PC-3 (cell line): ENCODE results near the gene S100A7A. TPM values are rescaled to one million over a fixed set of nuclear protein-coding genes. Genes with fewer than 3 reads are reported as not detected.

Experiments
- ATAC-seq: fragments of 200-7000 bp; cut with Tn5 transposase; 2 replicates; pipeline ENCODE4 v1.9.1; 2020; ENCODE audit warnings: mild to moderate bottlenecking, moderate library complexity
- BruUV-seq: library from RNA; stranded (reverse); fragments of 400-500 nt; replicated peaks from 2 replicates; lab custom pipeline; 2021; lab: Mats Ljungman, UMichigan
- CTCF ChIA-PET: fragments of 300-600 bp; sonication (Branson Sonifier 250); formaldehyde crosslinking; loops from one replicate; lab custom pipeline; 2022; ENCODE audit warnings: antibody characterized with exemption; lab: Charles Lee
- POLR2A ChIA-PET: fragments of 300-600 bp; sonication (Branson Sonifier 250); formaldehyde crosslinking; loops from one replicate; lab custom pipeline; 2022; ENCODE audit warnings: antibody characterized with exemption; ENCODE audit not compliant: unreplicated experiment; lab: Charles Lee
- DNase-seq: peaks from one replicate; pipeline ENCODE4 v3.0.0-alpha.2; 2015
- H2AFZ ChIP-seq: fragments of 300-600 bp; sonication (generic); 2 replicates; pipeline ENCODE4 v1.6.0; 2016; ENCODE audit warnings: antibody characterized with exemption, low read length
- H3F3A ChIP-seq: fragments of 300-600 bp; sonication (generic); one replicate; pipeline ENCODE4 v1.6.0; 2017; ENCODE audit warnings: antibody characterized with exemption, low read length, control low read depth, mild to moderate bottlenecking; ENCODE audit not compliant: unreplicated experiment
- H3K27ac ChIP-seq: fragments of 300-600 bp; sonication (generic); 2 replicates; pipeline ENCODE4 v1.5.1; 2016; ENCODE audit warnings: mild to moderate bottlenecking, low read length
- H3K27me3 ChIP-seq: fragments of 300-600 bp; sonication (generic); 2 replicates; pipeline ENCODE4 v1.6.1; 2016; ENCODE audit warnings: low read length, mixed read lengths
- H3K36me3 ChIP-seq: fragments of 300-600 bp; sonication (generic); 2 replicates; pipeline ENCODE4 v1.6.1; 2016; ENCODE audit warnings: low read depth, mixed run types, low read length, mixed read lengths
- H3K4me1 ChIP-seq: fragments of 300-600 bp; sonication (generic); 2 replicates; pipeline ENCODE4 v1.5.1; 2016; ENCODE audit warnings: low read length; ENCODE audit not compliant: insufficient read depth
- H3K4me2 ChIP-seq: fragments of 300-600 bp; sonication (generic); 2 replicates; pipeline ENCODE4 v1.6.0; 2016; ENCODE audit warnings: low read length
- H3K4me3 ChIP-seq: fragments of 300-600 bp; sonication (generic); 2 replicates; pipeline ENCODE4 v1.5.1; 2016; ENCODE audit warnings: mild to moderate bottlenecking, low read length, mixed read lengths
- H3K79me2 ChIP-seq: fragments of 300-600 bp; sonication (generic); 2 replicates; pipeline ENCODE4 v1.6.1; 2017; ENCODE audit warnings: low read length, mixed read lengths
- H3K9ac ChIP-seq: fragments of 300-600 bp; sonication (generic); 2 replicates; pipeline ENCODE4 v1.6.0; 2016; ENCODE audit warnings: mild to moderate bottlenecking, low read length
- H3K9me2 ChIP-seq: fragments of 300-600 bp; sonication (generic); replicated peaks from 2 replicates; pipeline ENCODE4 v1.6.1; 2016; ENCODE audit warnings: mixed run types, low read length, mixed read lengths
- H3K9me3 ChIP-seq: fragments of 300-600 bp; sonication (generic); 2 replicates; pipeline ENCODE4 v1.6.1; 2016; ENCODE audit warnings: low read length, mixed read lengths
- H4K20me1 ChIP-seq: fragments of 300-600 bp; sonication (generic); 2 replicates; pipeline ENCODE4 v1.6.1; 2016; ENCODE audit warnings: low read length, mixed read lengths
- EZH2 ChIP-seq: fragments of 300-600 bp; sonication (generic); IDR thresholded peaks from one replicate; pipeline ENCODE4 v1.6.1; 2017; ENCODE audit warnings: antibody characterized with exemption, mild to moderate bottlenecking, low read length; ENCODE audit not compliant: unreplicated experiment
- EZH2phosphoT487 ChIP-seq: fragments of 300-600 bp; sonication (generic); IDR thresholded peaks from 2 replicates; pipeline ENCODE4 v1.6.1; 2018; ENCODE audit warnings: mild to moderate bottlenecking, antibody characterized with exemption, low read length, borderline replicate concordance
- intact Hi-C: fragments of 100-400 bp; cut with micrococcal nuclease; formaldehyde crosslinking; loops from 2 replicates; pipeline ENCODE4 v1.9.0; 2023
- total RNA-seq: library from RNA; depleted of rRNA; stranded (reverse); fragments of >200 nt; gene quantifications from 2 replicates; pipeline ENCODE4 v1.2.3, GENCODE V29; 2014
- TF ChIP-seq, protein P1 (sequence below): fragments of 300-600 bp; sonication (generic); conservative IDR thresholded peaks from 2 replicates; pipeline ENCODE4 v1.5.1; 2017; ENCODE audit warnings: antibody characterized with exemption, low read depth, mild to moderate bottlenecking, low read length

S100A7A gene
- total RNA-seq, 1 experiment from 2014 or later, result not detected

DNA sequence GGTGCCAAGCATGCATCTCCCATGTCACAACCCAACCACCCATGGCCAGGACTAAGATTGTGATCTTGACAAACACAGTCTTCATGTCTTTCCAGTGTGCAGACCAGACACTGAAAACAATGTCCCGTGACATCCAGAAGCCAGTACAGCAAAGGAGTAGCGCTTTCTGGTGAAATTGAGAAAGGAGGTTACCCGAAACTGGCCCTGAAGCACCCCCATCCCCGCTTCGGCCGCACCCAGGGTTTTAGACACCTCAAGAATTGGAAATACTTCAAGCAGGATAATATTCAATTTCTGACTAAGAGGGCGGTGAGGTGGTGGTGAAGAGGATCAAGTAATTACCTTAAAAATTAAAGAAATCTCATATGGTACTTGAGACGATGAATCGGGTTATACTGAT lies 14.9 kb upstream of the S100A7A start:
- no peak for TF ChIP-seq EZH2phosphoT487
- TF ChIP-seq, protein P1, sequence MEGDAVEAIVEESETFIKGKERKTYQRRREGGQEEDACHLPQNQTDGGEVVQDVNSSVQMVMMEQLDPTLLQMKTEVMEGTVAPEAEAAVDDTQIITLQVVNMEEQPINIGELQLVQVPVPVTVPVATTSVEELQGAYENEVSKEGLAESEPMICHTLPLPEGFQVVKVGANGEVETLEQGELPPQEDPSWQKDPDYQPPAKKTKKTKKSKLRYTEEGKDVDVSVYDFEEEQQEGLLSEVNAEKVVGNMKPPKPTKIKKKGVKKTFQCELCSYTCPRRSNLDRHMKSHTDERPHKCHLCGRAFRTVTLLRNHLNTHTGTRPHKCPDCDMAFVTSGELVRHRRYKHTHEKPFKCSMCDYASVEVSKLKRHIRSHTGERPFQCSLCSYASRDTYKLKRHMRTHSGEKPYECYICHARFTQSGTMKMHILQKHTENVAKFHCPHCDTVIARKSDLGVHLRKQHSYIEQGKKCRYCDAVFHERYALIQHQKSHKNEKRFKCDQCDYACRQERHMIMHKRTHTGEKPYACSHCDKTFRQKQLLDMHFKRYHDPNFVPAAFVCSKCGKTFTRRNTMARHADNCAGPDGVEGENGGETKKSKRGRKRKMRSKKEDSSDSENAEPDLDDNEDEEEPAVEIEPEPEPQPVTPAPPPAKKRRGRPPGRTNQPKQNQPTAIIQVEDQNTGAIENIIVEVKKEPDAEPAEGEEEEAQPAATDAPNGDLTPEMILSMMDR, result no peak
- no peaks in the 10 kb centered on the region for H3K79me2 ChIP-seq
- no peaks in the 10 kb centered on the region for H3K4me1 ChIP-seq
- no TSS peak for BruUV-seq
- no peaks in the 10 kb centered on the region for H3K9me2 ChIP-seq
- H2AFZ ChIP-seq, result no peak overlapping the region
- H3K27me3 ChIP-seq, result peaks cover 90% of the 10 kb centered on the region
- no peak overlapping the region for H3K27ac ChIP-seq
- POLR2A ChIA-PET, result no interaction called here
- no peak overlapping the region for H3K9ac ChIP-seq
- no peak overlapping the region for H3K4me3 ChIP-seq
- H3K36me3 ChIP-seq, result no peaks in the 10 kb centered on the region
- H3F3A ChIP-seq, result no peaks in the 10 kb centered on the region
- intact Hi-C loops, result no loop called here
- CTCF ChIA-PET, result no interaction called here
- ATAC-seq, result no peak
- no peak for DNase-seq
- no peaks in the 10 kb centered on the region for H3K9me3 ChIP-seq
- H3K4me2 ChIP-seq, result no peak overlapping the region
- no peaks in the 10 kb centered on the region for H4K20me1 ChIP-seq

GRCh38 chr1:153402226-153402625 lies 14.1 kb upstream of the S100A7A start:
- TF ChIP-seq EZH2, result no peak
- TF ChIP-seq, protein P1, result no peak
- TF ChIP-seq EZH2phosphoT487, result no peak
- ChIA-PET POLR2A (no interaction called here), CTCF (no interaction called here)
- DNase-seq (no peak), ATAC-seq (no peak)
- Histone ChIP-seq H3K4me3 (no peak overlapping the region), H3K79me2 (no peaks in the 10 kb centered on the region), H3F3A (no peaks in the 10 kb centered on the region), H3K27ac (no peak overlapping the region), H3K9me2 (no peaks in the 10 kb centered on the region), H3K27me3 (peaks cover 90% of the 10 kb centered on the region), H3K4me2 (no peak overlapping the region), H3K4me1 (no peaks in the 10 kb centered on the region), H4K20me1 (no peaks in the 10 kb centered on the region), H2AFZ (no peak overlapping the region), H3K36me3 (no peaks in the 10 kb centered on the region), H3K9ac (no peak overlapping the region), H3K9me3 (no peaks in the 10 kb centered on the region)
- intact Hi-C loops, result no loop called here
- no TSS peak for BruUV-seq

DNA sequence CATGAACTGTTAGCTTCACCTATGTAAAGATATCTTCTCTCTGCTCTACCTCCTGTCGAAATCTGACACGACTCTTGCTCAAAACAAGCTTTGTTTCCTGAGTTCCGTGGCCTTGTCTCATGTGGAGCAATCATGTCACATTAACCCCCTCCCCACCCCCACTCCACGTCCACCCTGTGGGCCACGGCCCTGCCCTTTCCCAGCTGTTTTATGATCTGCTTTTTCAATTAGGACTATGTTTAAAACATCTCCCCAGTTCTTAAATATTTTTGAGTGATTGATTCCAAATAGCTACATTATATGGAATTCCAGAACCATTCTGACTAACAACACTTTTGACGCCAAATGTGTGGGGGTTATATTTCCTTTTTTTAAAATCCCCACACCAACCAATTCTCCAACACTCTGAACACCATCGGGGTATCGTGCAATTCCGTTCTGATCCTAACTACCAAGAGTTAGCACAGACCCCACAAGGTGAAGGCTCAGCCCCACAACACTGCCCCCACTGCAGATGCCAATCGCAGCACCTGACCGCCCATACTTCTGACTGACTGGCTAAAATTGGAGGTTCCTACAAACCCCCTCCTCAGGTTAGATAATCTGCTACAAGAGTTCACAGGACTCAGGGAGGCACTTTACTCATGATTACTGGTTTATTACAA lies 12.8 kb upstream of the S100A7A start:
- no peaks in the 10 kb centered on the region for H4K20me1 ChIP-seq
- peaks cover 87% of the 10 kb centered on the region for H3K27me3 ChIP-seq
- DNase-seq (no peak), ATAC-seq (no peak)
- ChIA-PET CTCF (interaction anchor here (0.6 kb wide), 1 partner anchor 23 kb away, joined by 5 read pairs; no protein-coding TSS in a partner anchor), POLR2A (no interaction called here)
- H3K9ac ChIP-seq, result no peak overlapping the region
- H3K4me3 ChIP-seq, result no peak overlapping the region
- no peak overlapping the region for H3K4me2 ChIP-seq
- H3K79me2 ChIP-seq, result no peaks in the 10 kb centered on the region
- H3F3A ChIP-seq, result no peaks in the 10 kb centered on the region
- no peaks in the 10 kb centered on the region for H3K9me3 ChIP-seq
- no peak overlapping the region for H3K27ac ChIP-seq
- no peak overlapping the region for H2AFZ ChIP-seq
- no peaks in the 10 kb centered on the region for H3K36me3 ChIP-seq
- TF ChIP-seq EZH2phosphoT487 (no peak), EZH2 (no peak)
- TF ChIP-seq, protein P1, result no peak
- intact Hi-C loops, result loop anchor here (2.0 kb wide), 1 partner anchor 49 kb away; no protein-coding TSS in a partner anchor
- no TSS peak for BruUV-seq
- no peaks in the 10 kb centered on the region for H3K4me1 ChIP-seq
- no peaks in the 10 kb centered on the region for H3K9me2 ChIP-seq
